Measurements from ENCODE around the gene CDH13.

Gene CDH13

DNA sequence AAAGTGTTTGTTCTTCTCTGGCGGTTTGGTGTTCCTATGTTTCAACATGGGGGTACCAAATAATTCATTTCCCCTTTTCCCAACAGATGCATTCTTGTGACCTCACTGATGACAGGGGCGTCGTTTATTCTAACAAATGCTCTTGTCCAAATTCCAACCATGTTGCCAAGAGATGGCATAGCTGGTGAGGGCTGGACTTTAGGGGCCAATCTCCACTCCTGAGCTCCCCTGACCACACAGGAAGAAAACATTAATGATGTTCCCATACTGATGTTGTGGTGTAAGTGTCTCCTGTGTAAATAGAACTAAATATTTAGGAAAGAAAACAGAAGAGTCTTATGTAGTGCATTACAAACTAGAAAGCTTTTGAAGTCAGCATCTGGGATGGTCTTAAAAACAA is 431.6 kb downstream of the CDH13 start:
- no peak for DNase-seq (ENCODE audit: low read depth in 1 of 2, low spot score in 1 of 2)
- Histone ChIP-seq H3K27me3 (ENCODE audit: insufficient read depth, poor library complexity, severe bottlenecking) (no peaks in the 10 kb centered on the region), H3K27ac (replicated peaks) (no peak overlapping the region), H3K4me3 (replicated peaks; ENCODE audit: insufficient read depth, low read length) (no peak overlapping the region)
- no peak for TF ChIP-seq GABPA (IDR thresholded peaks at IDR 0.05; ENCODE audit: low read depth)
- TF ChIP-seq CTCF (IDR thresholded peaks at IDR 0.05; ENCODE audit: insufficient read depth, low read length) = no peak
- TF ChIP-seq, protein P1, sequence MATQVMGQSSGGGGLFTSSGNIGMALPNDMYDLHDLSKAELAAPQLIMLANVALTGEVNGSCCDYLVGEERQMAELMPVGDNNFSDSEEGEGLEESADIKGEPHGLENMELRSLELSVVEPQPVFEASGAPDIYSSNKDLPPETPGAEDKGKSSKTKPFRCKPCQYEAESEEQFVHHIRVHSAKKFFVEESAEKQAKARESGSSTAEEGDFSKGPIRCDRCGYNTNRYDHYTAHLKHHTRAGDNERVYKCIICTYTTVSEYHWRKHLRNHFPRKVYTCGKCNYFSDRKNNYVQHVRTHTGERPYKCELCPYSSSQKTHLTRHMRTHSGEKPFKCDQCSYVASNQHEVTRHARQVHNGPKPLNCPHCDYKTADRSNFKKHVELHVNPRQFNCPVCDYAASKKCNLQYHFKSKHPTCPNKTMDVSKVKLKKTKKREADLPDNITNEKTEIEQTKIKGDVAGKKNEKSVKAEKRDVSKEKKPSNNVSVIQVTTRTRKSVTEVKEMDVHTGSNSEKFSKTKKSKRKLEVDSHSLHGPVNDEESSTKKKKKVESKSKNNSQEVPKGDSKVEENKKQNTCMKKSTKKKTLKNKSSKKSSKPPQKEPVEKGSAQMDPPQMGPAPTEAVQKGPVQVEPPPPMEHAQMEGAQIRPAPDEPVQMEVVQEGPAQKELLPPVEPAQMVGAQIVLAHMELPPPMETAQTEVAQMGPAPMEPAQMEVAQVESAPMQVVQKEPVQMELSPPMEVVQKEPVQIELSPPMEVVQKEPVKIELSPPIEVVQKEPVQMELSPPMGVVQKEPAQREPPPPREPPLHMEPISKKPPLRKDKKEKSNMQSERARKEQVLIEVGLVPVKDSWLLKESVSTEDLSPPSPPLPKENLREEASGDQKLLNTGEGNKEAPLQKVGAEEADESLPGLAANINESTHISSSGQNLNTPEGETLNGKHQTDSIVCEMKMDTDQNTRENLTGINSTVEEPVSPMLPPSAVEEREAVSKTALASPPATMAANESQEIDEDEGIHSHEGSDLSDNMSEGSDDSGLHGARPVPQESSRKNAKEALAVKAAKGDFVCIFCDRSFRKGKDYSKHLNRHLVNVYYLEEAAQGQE (IDR thresholded peaks at IDR 0.05; ENCODE audit: insufficient replicate concordance, low read depth) = no peak
- TF ChIP-seq SPI1 (IDR thresholded peaks at IDR 0.05; ENCODE audit: borderline replicate concordance, low read depth) = no peak
- no peak for TF ChIP-seq POLR2AphosphoS5 (IDR thresholded peaks at IDR 0.05; ENCODE audit: low read depth)

GRCh38 chr16:83059237-83059636 is 432.5 kb downstream of the CDH13 start:
- TF ChIP-seq SPI1 (IDR thresholded peaks at IDR 0.05; ENCODE audit: borderline replicate concordance, low read depth) = no peak
- no peak for TF ChIP-seq POLR2AphosphoS5 (IDR thresholded peaks at IDR 0.05; ENCODE audit: low read depth)
- no peak for TF ChIP-seq CTCF (IDR thresholded peaks at IDR 0.05; ENCODE audit: insufficient read depth, low read length)
- TF ChIP-seq, protein P1 (IDR thresholded peaks at IDR 0.05; ENCODE audit: insufficient replicate concordance, low read depth) = peak; percentile 55
- TF ChIP-seq GABPA (IDR thresholded peaks at IDR 0.05; ENCODE audit: low read depth) = no peak
- Histone ChIP-seq H3K27me3 (ENCODE audit: insufficient read depth, poor library complexity, severe bottlenecking) (no peaks in the 10 kb centered on the region), H3K27ac (replicated peaks) (no peak overlapping the region), H3K4me3 (replicated peaks; ENCODE audit: insufficient read depth, low read length) (no peak overlapping the region)
- no peak for DNase-seq (ENCODE audit: low read depth in 1 of 2, low spot score in 1 of 2)

DNA sequence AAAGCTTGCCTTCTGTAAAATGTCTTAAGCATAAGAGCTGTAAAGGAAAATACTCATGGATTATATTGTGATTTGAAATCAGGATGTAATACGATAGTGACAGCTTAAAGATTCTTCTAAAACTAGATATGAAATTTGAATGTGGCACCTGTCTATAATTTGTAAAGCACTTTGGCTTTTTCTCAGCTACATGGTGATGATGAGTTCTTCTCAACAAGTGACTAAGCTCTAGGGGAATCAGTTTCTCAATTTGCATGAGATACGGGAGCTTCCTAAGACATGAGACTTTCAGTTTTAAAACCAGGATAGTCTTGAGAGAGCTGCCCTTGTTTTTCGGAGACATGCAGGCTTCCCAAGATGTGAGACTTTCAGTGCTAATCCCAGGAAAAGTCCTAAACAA is 439.2 kb downstream of the CDH13 start:
- TF ChIP-seq SPI1 (IDR thresholded peaks at IDR 0.05; ENCODE audit: borderline replicate concordance, low read depth) = no peak
- TF ChIP-seq, protein P1 (IDR thresholded peaks at IDR 0.05; ENCODE audit: insufficient replicate concordance, low read depth) = no peak
- no peaks in the 10 kb centered on the region for H3K27me3 ChIP-seq (ENCODE audit: insufficient read depth, poor library complexity, severe bottlenecking)
- H3K27ac ChIP-seq (replicated peaks) = no peak overlapping the region
- no peak for DNase-seq (ENCODE audit: low read depth in 1 of 2, low spot score in 1 of 2)
- H3K4me3 ChIP-seq (replicated peaks; ENCODE audit: insufficient read depth, low read length) = no peak overlapping the region

- H3K4me3 ChIP-seq (replicated peaks; ENCODE audit: insufficient read depth, low read length) = no peak overlapping the region
- DNase-seq (ENCODE audit: low read depth in 1 of 2, low spot score in 1 of 2) = no peak
- TF ChIP-seq POLR2AphosphoS5 (IDR thresholded peaks at IDR 0.05; ENCODE audit: low read depth) (no peak), GABPA (IDR thresholded peaks at IDR 0.05; ENCODE audit: low read depth) (no peak), CTCF (IDR thresholded peaks at IDR 0.05; ENCODE audit: insufficient read depth, low read length) (no peak), SPI1 (IDR thresholded peaks at IDR 0.05; ENCODE audit: borderline replicate concordance, low read depth) (no peak)
- TF ChIP-seq, protein P1 (IDR thresholded peaks at IDR 0.05; ENCODE audit: insufficient replicate concordance, low read depth) = no peak
- H3K27ac ChIP-seq (replicated peaks) = no peak overlapping the region
- no peaks in the 10 kb centered on the region for H3K27me3 ChIP-seq (ENCODE audit: insufficient read depth, poor library complexity, severe bottlenecking)
Observed at GRCh38 chr16:83066881-83067280, 440.1 kb downstream of the CDH13 start.
